H1 (cell line): ENCODE results near the gene KIF26B. TPM values are rescaled to one million over a fixed set of nuclear protein-coding genes. Genes with fewer than 3 reads are reported as not detected.

Experiments
- CTCF ChIA-PET: fragments of 300-600 bp; sonication (Branson Sonifier 250); formaldehyde crosslinking; loops from one replicate; lab custom pipeline; 2021; ENCODE audit not compliant: partially characterized antibody; lab: Charles Lee
- POLR2A ChIA-PET: fragments of 300-600 bp; sonication (Branson Sonifier 250); formaldehyde crosslinking; loops from one replicate; lab custom pipeline; 2021; ENCODE audit warnings: inconsistent platforms; ENCODE audit not compliant: partially characterized antibody; lab: Charles Lee
- DNase-seq, 2 experiments: peaks; one replicate each; pipeline versions ENCODE4 v3.0.0 to v3.0.0-alpha.2; 2010 to 2022; ENCODE audit warnings: low spot score in 2 of 2, low read depth in 1 of 2, mixed read lengths in 1 of 2
- FAIRE-seq: peaks from 2 replicates; lab custom pipeline; 2011; peaks lifted over from hg19 to GRCh38; lab: Jason Lieb, UNC
- H2AFZ ChIP-seq: 2 replicates; pipeline ENCODE4 v1.8.1; 2012; ENCODE audit warnings: low read length, inconsistent platforms
- H2AK5ac ChIP-seq: 2 replicates; pipeline ENCODE4 v1.6.1; 2013; ENCODE audit warnings: low read depth, low read length
- H2BK120ac ChIP-seq: replicated peaks from 2 replicates; pipeline ENCODE3; 2013; ENCODE audit warnings: low read depth, low read length, inconsistent platforms
- H2BK12ac ChIP-seq: 2 replicates; pipeline ENCODE4 v1.6.1; 2013; ENCODE audit warnings: low read depth, low read length
- H2BK15ac ChIP-seq: 2 replicates; pipeline ENCODE4 v1.6.1; 2013; ENCODE audit warnings: low read length
- H2BK20ac ChIP-seq: 2 replicates; pipeline ENCODE4 v1.6.1; 2013; ENCODE audit warnings: low read length
- H2BK5ac ChIP-seq: 2 replicates; pipeline ENCODE4 v1.6.1; 2013; ENCODE audit warnings: low read depth, low read length
- H3K14ac ChIP-seq: 2 replicates; pipeline ENCODE4 v1.6.1; 2013; ENCODE audit warnings: inconsistent platforms; ENCODE audit not compliant: insufficient read length
- H3K18ac ChIP-seq: 2 replicates; pipeline ENCODE4 v1.6.1; 2013; ENCODE audit warnings: low read length; ENCODE audit errors: extremely low read depth
- H3K23ac ChIP-seq: 2 replicates; pipeline ENCODE4 v1.6.1; 2013; ENCODE audit warnings: inconsistent platforms; ENCODE audit not compliant: insufficient read length
- H3K23me2 ChIP-seq: 2 replicates; pipeline ENCODE4 v1.6.1; 2013; ENCODE audit warnings: low read depth, low read length
- H3K27ac ChIP-seq: 2 replicates; pipeline ENCODE4 v1.6.1; 2011; ENCODE audit warnings: low read depth, low read length, inconsistent platforms
- H3K27me3 ChIP-seq, 4 experiments: replicated peaks in 1 of 4; 1 replicate in 1 of 4; 2 replicates in 3 of 4; pipeline versions ENCODE4 v1.6.1 to v1.8.1; 2011 to 2013; ENCODE audit warnings: low read length in 3 of 4, mild to moderate bottlenecking in 3 of 4, inconsistent platforms in 2 of 4, mixed read lengths in 2 of 4, moderate library complexity in 1 of 4; ENCODE audit not compliant: control insufficient read depth in 3 of 4, insufficient read depth in 3 of 4; ENCODE audit errors: extremely low read depth in 1 of 4
- H3K36me3 ChIP-seq, 4 experiments: 2 replicates each; pipeline versions ENCODE4 v1.6.1 to v1.8.1; 2011 to 2013; ENCODE audit warnings: mild to moderate bottlenecking in 4 of 4, low read length in 3 of 4, moderate library complexity in 2 of 4, control low read depth in 1 of 4, inconsistent platforms in 1 of 4; ENCODE audit not compliant: insufficient read depth in 4 of 4, control insufficient read depth in 2 of 4
- H3K4ac ChIP-seq: replicated peaks from 2 replicates; pipeline ENCODE3; 2013; ENCODE audit warnings: low read length, low read depth, mixed read lengths, inconsistent platforms; ENCODE audit not compliant: insufficient read length
- H3K4me1 ChIP-seq, 4 experiments: replicated peaks in 1 of 4; 1 replicate in 1 of 4; 2 replicates in 3 of 4; pipeline versions ENCODE4 v1.6.1 to v1.8.1; 2011 to 2013; ENCODE audit warnings: low read length in 3 of 4, inconsistent platforms in 2 of 4, mixed read lengths in 1 of 4; ENCODE audit not compliant: insufficient read depth in 4 of 4, control insufficient read depth in 3 of 4
- H3K4me2 ChIP-seq, 2 experiments: 2 replicates each; pipeline versions ENCODE4 v1.6.1 to v1.8.1; 2011 to 2013; ENCODE audit warnings: low read depth in 2 of 2, low read length in 2 of 2, control low read depth in 1 of 2, inconsistent platforms in 1 of 2, mild to moderate bottlenecking in 1 of 2; ENCODE audit not compliant: insufficient read depth in 1 of 2
- H3K4me3 ChIP-seq, 4 experiments: fragments of 200-600, 300-600 bp in 1 of 4; sonication (generic), shearing (Covaris generic), sonication (Bioruptor Twin) in 1 of 4; 2 replicates each; pipeline versions ENCODE4 v1.5.1 to v1.8.1; 2011 to 2016; ENCODE audit warnings: low read length in 4 of 4, low read depth in 3 of 4, control low read depth in 2 of 4, inconsistent platforms in 2 of 4, mild to moderate bottlenecking in 2 of 4, mixed read lengths in 1 of 4, moderate library complexity in 1 of 4; ENCODE audit not compliant: insufficient read depth in 2 of 4; ENCODE audit errors: extremely low read depth in 1 of 4
- H3K56ac ChIP-seq: replicated peaks from 2 replicates; pipeline ENCODE3; 2013; ENCODE audit warnings: low read depth, mild to moderate bottlenecking, mixed read lengths, low read length, inconsistent platforms; ENCODE audit not compliant: insufficient read length
- H3K79me1 ChIP-seq: 2 replicates; pipeline ENCODE4 v1.6.1; 2013; ENCODE audit warnings: low read depth, low read length, control low read depth
- H3K79me2 ChIP-seq, 2 experiments: 2 replicates each; pipeline versions ENCODE4 v1.6.1 to v1.8.1; 2012 to 2013; ENCODE audit warnings: low read length in 2 of 2, mild to moderate bottlenecking in 2 of 2, inconsistent platforms in 1 of 2; ENCODE audit not compliant: insufficient read depth in 2 of 2, control insufficient read depth in 1 of 2
- H3K9ac ChIP-seq, 4 experiments: replicated peaks in 1 of 4; 1 replicate in 1 of 4; 2 replicates in 3 of 4; pipeline versions ENCODE4 v1.6.1 to v1.8.1; 2011 to 2013; ENCODE audit warnings: low read depth in 3 of 4, low read length in 3 of 4, control low read depth in 2 of 4, mild to moderate bottlenecking in 2 of 4, moderate library complexity in 2 of 4, inconsistent platforms in 1 of 4; ENCODE audit errors: extremely low read depth in 1 of 4
- H3K9me3 ChIP-seq, 2 experiments: 2 replicates each; pipeline versions ENCODE4 v1.6.1 to v1.8.1; 2012 to 2013; ENCODE audit warnings: mild to moderate bottlenecking in 2 of 2, moderate library complexity in 2 of 2, control low read depth in 1 of 2, inconsistent platforms in 1 of 2, low read depth in 1 of 2, low read length in 1 of 2, mixed read lengths in 1 of 2; ENCODE audit not compliant: insufficient read depth in 2 of 2
- H4K20me1 ChIP-seq, 2 experiments: replicated peaks in 1 of 2; 2 replicates each; pipeline versions ENCODE3 to v1.8.1; 2011 to 2013; ENCODE audit warnings: inconsistent platforms in 2 of 2, low read length in 2 of 2, mild to moderate bottlenecking in 1 of 2; ENCODE audit not compliant: insufficient read depth in 2 of 2, control insufficient read depth in 1 of 2
- H4K5ac ChIP-seq: 2 replicates; pipeline ENCODE4 v1.6.1; 2013; ENCODE audit warnings: low read length, low read depth, mixed read lengths, inconsistent platforms; ENCODE audit not compliant: insufficient read length
- H4K8ac ChIP-seq: 2 replicates; pipeline ENCODE4 v1.8.0; 2013; ENCODE audit warnings: mild to moderate bottlenecking, moderate library complexity, low read length, inconsistent platforms; ENCODE audit not compliant: insufficient read depth; ENCODE audit errors: extremely low read depth
- H4K91ac ChIP-seq: replicated peaks from 2 replicates; pipeline ENCODE3; 2013; ENCODE audit warnings: low read length, mixed read lengths, inconsistent platforms; ENCODE audit not compliant: insufficient read length
- BACH1 ChIP-seq: IDR thresholded peaks from 2 replicates; pipeline ENCODE4 v1.6.1; 2012; ENCODE audit warnings: low read length, improper control_type of control experiment
- CTCF ChIP-seq, 3 experiments: IDR thresholded peaks; 1 replicate in 2 of 3; 2 replicates in 1 of 3; pipeline versions ENCODE4 v1.5.1 to v1.6.1; 2011; ENCODE audit warnings: low read length in 3 of 3, mild to moderate bottlenecking in 3 of 3, inconsistent platforms in 2 of 3, low read depth in 1 of 3, moderate library complexity in 1 of 3; ENCODE audit not compliant: insufficient read depth in 1 of 3; ENCODE audit errors: control extremely low read depth in 1 of 3
- KDM1A ChIP-seq: fragments of 200-600, 300-600 bp; sonication (generic); IDR thresholded peaks from 2 replicates; pipeline ENCODE4 v1.7.1; 2016; ENCODE audit warnings: mild to moderate bottlenecking, low read length, borderline replicate concordance
- RAD21 ChIP-seq, 2 experiments: IDR thresholded peaks in 1 of 2; conservative IDR thresholded peaks in 1 of 2; 2 replicates each; pipeline ENCODE4 v1.6.1; 2011; ENCODE audit warnings: low read depth in 2 of 2, low read length in 2 of 2, improper control_type of control experiment in 1 of 2, inconsistent platforms in 1 of 2, mild to moderate bottlenecking in 1 of 2, moderate library complexity in 1 of 2
- RXRA ChIP-seq: IDR thresholded peaks from 2 replicates; pipeline ENCODE4 v1.6.1; 2011; ENCODE audit warnings: low read depth, mild to moderate bottlenecking, low read length, moderate library complexity; ENCODE audit not compliant: insufficient read depth
- SP1 ChIP-seq: IDR thresholded peaks from 2 replicates; pipeline ENCODE4 v1.6.1; 2011; ENCODE audit warnings: low read depth, low read length
- TCF12 ChIP-seq: IDR thresholded peaks from 2 replicates; pipeline ENCODE4 v1.6.1; 2011; ENCODE audit warnings: low read depth, mild to moderate bottlenecking, low read length
- USF2 ChIP-seq: IDR thresholded peaks from 2 replicates; pipeline ENCODE4 v1.6.1; 2011; ENCODE audit warnings: low read length, improper control_type of control experiment
- WGBS, 2 experiments: shearing (Covaris generic) in 1 of 2; methylation state at CpG; one replicate each; pipeline versions ENCODE4 v1.1.6 to v1.1.7; 2013 to 2015; ENCODE audit warnings: low lambda C conversion rate in 2 of 2, mixed read lengths in 2 of 2, inconsistent platforms in 1 of 2, low coverage in 1 of 2, missing lambda C conversion rate in 1 of 2; ENCODE audit not compliant: insufficient replicate concordance in 2 of 2, insufficient coverage in 1 of 2, insufficient read length in 1 of 2; ENCODE audit errors: extremely low coverage in 1 of 2, missing lambda C conversion rate in 1 of 2; 5-methylcytosine and 5-hydroxymethylcytosine counted together
- polyA plus RNA-seq, 7 experiments: library from polyadenylated mRNA; depleted of rRNA in 3 of 7; stranded (reverse) in 5 of 7; unstranded in 2 of 7; fragments of >200 nt in 5 of 7; fragments of 200-250 nt in 2 of 7; gene quantifications; 1 replicate in 5 of 7; 2 replicates in 1 of 7; 4 replicates in 1 of 7; pipeline versions ENCODE4 v1.2.1 to v1.2.3, GENCODE V29; 2011 to 2013; ENCODE audit warnings: missing spikeins in 2 of 7, mixed read lengths in 2 of 7
- total RNA-seq: library from RNA; stranded (reverse); fragmentation: NEBNext Ultra II Directional; extraction: Animal tissue kit (Norgen Biotek cat#: 25700); gene quantifications from 2 replicates; pipeline ENCODE4 v1.2.1, GENCODE V29; 2021

Gene KIF26B
- total and polyA plus RNA-seq, 2 of the 8 experiments (the other 6 are each of a cell fraction or from before 2014, with no cell fraction given) = 0.06 to 0.28 TPM

- H3K9me3 ChIP-seq = no peaks in the 10 kb centered on the region
- no peaks in the 10 kb centered on the region for H3K4me1 ChIP-seq
- no peak overlapping the region for H3K9ac ChIP-seq
- H4K20me1 ChIP-seq = no peaks in the 10 kb centered on the region
- no peak overlapping the region for H4K5ac ChIP-seq
- H2BK20ac ChIP-seq = no peak overlapping the region
- H3K23ac ChIP-seq = no peak overlapping the region
- no peaks in the 10 kb centered on the region for H3K36me3 ChIP-seq
- no peaks in the 10 kb centered on the region for H3K27me3 ChIP-seq
- H2BK5ac ChIP-seq = no peak overlapping the region
- no peaks in the 10 kb centered on the region for H3K79me1 ChIP-seq
- CTCF ChIA-PET = interaction anchor here (0.6 to 1.2 kb wide), 4 partner anchors 15 to 527 kb away, joined by 3 read pairs; no protein-coding TSS in a partner anchor
- no peak overlapping the region for H2BK15ac ChIP-seq
- H3K79me2 ChIP-seq = no peaks in the 10 kb centered on the region
- no peak overlapping the region for H3K18ac ChIP-seq
- no peak overlapping the region for H2BK120ac ChIP-seq
- no peak overlapping the region; the same call in 1 of the 2 replicates for H2AFZ ChIP-seq
- TF ChIP-seq TCF12 (no peak), RAD21 (IDR thresholded peaks at IDR 0.05 in 1 of 2, conservative IDR thresholded peaks at IDR 0.05 in 1 of 2; ENCODE audit: low read depth in 2 of 2, low read length in 2 of 2) (no peak), BACH1 (no peak), USF2 (no peak), KDM1A (no peak), SP1 (no peak), CTCF (IDR thresholded peaks at IDR 0.05; ENCODE audit: control extremely low read depth in 1 of 3, insufficient read depth in 1 of 3, low read depth in 1 of 3, low read length in 3 of 3) (no peak), RXRA (no peak)
- 85% methylated on average over 23 of the region's 24 CpGs; no CpG with 5 or more reads in 1 of the 2 experiments for WGBS, 2 experiments
- H3K23me2 ChIP-seq = no peaks in the 10 kb centered on the region
- DNase-seq (no peak), FAIRE-seq (no peak)
- H4K8ac ChIP-seq = no peak overlapping the region
- POLR2A ChIA-PET = no interaction called here
- no peak overlapping the region for H4K91ac ChIP-seq
- H3K4me2 ChIP-seq = no peak overlapping the region
- no peak overlapping the region for H3K27ac ChIP-seq
- no peak overlapping the region for H2AK5ac ChIP-seq
- H3K4me3 ChIP-seq = no peak overlapping the region
- H2BK12ac ChIP-seq = no peak overlapping the region
- H3K14ac ChIP-seq = no peak overlapping the region
- H3K56ac ChIP-seq = peak overlapping the region; percentile 10
- H3K4ac ChIP-seq = no peak overlapping the region
Measured at GRCh38 chr1:245679821-245680780, 525.3 kb downstream of the KIF26B start.
